SK-N-SH (cell line): ENCODE results near the gene SLC15A1. TPM values are rescaled to one million over a fixed set of nuclear protein-coding genes. Genes with fewer than 3 reads are reported as not detected.

Experiments used
- CTCF ChIA-PET: fragments of 300-600, 350-600 bp; formaldehyde crosslinking; extraction: SDS; loops from one replicate; lab custom pipeline; 2021; lab: Yijun Ruan, JAX
- POLR2A ChIA-PET: fragments of 350-600 bp; sonication (Branson Sonifier 250); formaldehyde crosslinking; extraction: SDS; loops from one replicate; lab custom pipeline; 2020; ENCODE audit warnings: antibody characterized with exemption, inconsistent platforms; lab: Yijun Ruan, JAX
- DNase-seq: peaks from one replicate; pipeline ENCODE4 v3.0.0; 2012
- H2AFZ ChIP-seq: fragments of 200-600 bp; sonication (generic); 2 replicates; pipeline ENCODE4 v1.8.1; 2016; ENCODE audit warnings: antibody characterized with exemption, mild to moderate bottlenecking, low read depth
- H3F3A ChIP-seq: fragments of 200-600 bp; sonication (generic); replicated peaks from 2 replicates; pipeline ENCODE3; 2016; ENCODE audit warnings: antibody characterized with exemption, mild to moderate bottlenecking; ENCODE audit not compliant: insufficient read depth
- H3K27ac ChIP-seq, 2 experiments: fragments of 200-500 bp in 1 of 2; fragments of 200-600 bp in 1 of 2; sonication (Bioruptor generic) in 1 of 2; sonication (generic), shearing (Covaris generic) in 1 of 2; 2 replicates each; pipeline versions ENCODE4 v1.5.1 to v1.6.1; 2014 to 2016; ENCODE audit warnings: low read depth in 2 of 2, inconsistent platforms in 1 of 2, low read length in 1 of 2, mild to moderate bottlenecking in 1 of 2, mixed read lengths in 1 of 2
- H3K27me3 ChIP-seq: fragments of 200-600 bp; sonication (generic), shearing (Covaris generic); 2 replicates; pipeline ENCODE4 v1.6.1; 2016; ENCODE audit warnings: mixed run types; ENCODE audit not compliant: insufficient read depth
- H3K36me3 ChIP-seq, 2 experiments: fragments of 200-500 bp in 1 of 2; fragments of 200-600 bp in 1 of 2; sonication (Bioruptor generic) in 1 of 2; sonication (generic) in 1 of 2; replicated peaks in 1 of 2; 2 replicates each; pipeline versions ENCODE3 to v1.5.1; 2014 to 2016; ENCODE audit warnings: low read length in 1 of 2, mild to moderate bottlenecking in 1 of 2; ENCODE audit not compliant: insufficient read depth in 2 of 2, control insufficient read depth in 1 of 2
- H3K4me1 ChIP-seq, 2 experiments: fragments of 200-500 bp in 1 of 2; fragments of 200-600 bp in 1 of 2; sonication (Bioruptor generic) in 1 of 2; sonication (generic), shearing (Covaris generic) in 1 of 2; 2 replicates each; pipeline versions ENCODE4 v1.5.1 to v1.6.1; 2014 to 2016; ENCODE audit warnings: low read depth in 1 of 2, low read length in 1 of 2, mixed run types in 1 of 2; ENCODE audit not compliant: insufficient read depth in 2 of 2, control insufficient read depth in 1 of 2
- H3K4me2 ChIP-seq: fragments of 200-600 bp; sonication (generic), shearing (Covaris generic); 2 replicates; pipeline ENCODE4 v1.6.1; 2017; ENCODE audit warnings: mixed run types
- H3K4me3 ChIP-seq, 2 experiments: fragments of 200-500 bp in 1 of 2; fragments of 200-600 bp in 1 of 2; sonication (Bioruptor generic) in 1 of 2; sonication (generic), shearing (Covaris generic) in 1 of 2; 2 replicates each; pipeline versions ENCODE4 v1.5.1 to v1.8.1; 2014 to 2016; ENCODE audit warnings: low read depth in 2 of 2, inconsistent platforms in 1 of 2, low read length in 1 of 2, mild to moderate bottlenecking in 1 of 2, mixed read lengths in 1 of 2, moderate library complexity in 1 of 2
- H3K79me2 ChIP-seq: fragments of 200-600 bp; sonication (generic); 2 replicates; pipeline ENCODE4 v1.8.1; 2017; ENCODE audit warnings: mild to moderate bottlenecking; ENCODE audit not compliant: insufficient read depth
- H3K9ac ChIP-seq: fragments of 200-600 bp; sonication (generic); 2 replicates; pipeline ENCODE4 v1.6.1; 2017; ENCODE audit warnings: mixed run types
- H3K9me2 ChIP-seq: fragments of 200-600 bp; sonication (generic); 2 replicates; pipeline ENCODE4 v1.6.1; 2017; ENCODE audit warnings: mixed run types
- H3K9me3 ChIP-seq: fragments of 200-600 bp; sonication (generic); 2 replicates; pipeline ENCODE4 v1.6.1; 2017; ENCODE audit warnings: mixed run types, mild to moderate bottlenecking, moderate library complexity
- H4K20me1 ChIP-seq: fragments of 200-600 bp; sonication (generic); 2 replicates; pipeline ENCODE4 v1.6.1; 2017; ENCODE audit warnings: mild to moderate bottlenecking, mixed run types; ENCODE audit not compliant: insufficient read depth
- CHD2 ChIP-seq: fragments of 150-350 bp; IDR thresholded peaks from 2 replicates; pipeline ENCODE4 v1.6.1; 2018; ENCODE audit warnings: low read length; ENCODE audit not compliant: partially characterized antibody
- FOSL2 ChIP-seq: IDR thresholded peaks from 2 replicates; pipeline ENCODE4 v1.4.0; 2012; ENCODE audit warnings: low read depth, mild to moderate bottlenecking, moderate library complexity, borderline replicate concordance
- FOXJ3 ChIP-seq: sonication (generic); formaldehyde crosslinking; IDR thresholded peaks from 2 replicates; pipeline ENCODE4 v1.5.1; 2020; ENCODE audit warnings: mild to moderate bottlenecking, missing genetic modification reagents
- MAX ChIP-seq: IDR thresholded peaks from 2 replicates; pipeline ENCODE4 v1.4.0; 2012; ENCODE audit warnings: low read depth
- MXI1 ChIP-seq: IDR thresholded peaks from 2 replicates; pipeline ENCODE4 v1.6.1; 2012; ENCODE audit warnings: mild to moderate bottlenecking, low read depth, low read length, improper control_type of control experiment
- REST ChIP-seq: IDR thresholded peaks from 2 replicates; pipeline ENCODE4 v1.6.1; 2012; ENCODE audit warnings: mild to moderate bottlenecking, low read depth, low read length, moderate library complexity
- SMC3 ChIP-seq: IDR thresholded peaks from 2 replicates; pipeline ENCODE4 v1.6.1; 2012; ENCODE audit warnings: low read depth, low read length, improper control_type of control experiment
- TAF1 ChIP-seq: IDR thresholded peaks from 2 replicates; pipeline ENCODE4 v1.6.1; 2012; ENCODE audit warnings: low read depth, mild to moderate bottlenecking, low read length, moderate library complexity, borderline replicate concordance
- YY1 ChIP-seq: IDR thresholded peaks from 2 replicates; pipeline ENCODE4 v1.4.0; 2012; ENCODE audit warnings: low read depth, mild to moderate bottlenecking
- WGBS: methylation state at CpG from one replicate; pipeline ENCODE4 v1.1.6; 2017; ENCODE audit warnings: low lambda C conversion rate; 5-methylcytosine and 5-hydroxymethylcytosine counted together
- polyA plus RNA-seq, 3 experiments: library from polyadenylated mRNA; depleted of rRNA; stranded (reverse); fragments of >200 nt; gene quantifications; 2 replicates each; pipeline ENCODE4 v1.2.3, GENCODE V29; 2012
- TF ChIP-seq, protein P1 (sequence below): IDR thresholded peaks from 2 replicates; pipeline ENCODE4; 2012

Gene SLC15A1
- polyA plus RNA-seq, 1 of the 3 experiments (the other 2 are of a cell fraction) = not detected

DNA sequence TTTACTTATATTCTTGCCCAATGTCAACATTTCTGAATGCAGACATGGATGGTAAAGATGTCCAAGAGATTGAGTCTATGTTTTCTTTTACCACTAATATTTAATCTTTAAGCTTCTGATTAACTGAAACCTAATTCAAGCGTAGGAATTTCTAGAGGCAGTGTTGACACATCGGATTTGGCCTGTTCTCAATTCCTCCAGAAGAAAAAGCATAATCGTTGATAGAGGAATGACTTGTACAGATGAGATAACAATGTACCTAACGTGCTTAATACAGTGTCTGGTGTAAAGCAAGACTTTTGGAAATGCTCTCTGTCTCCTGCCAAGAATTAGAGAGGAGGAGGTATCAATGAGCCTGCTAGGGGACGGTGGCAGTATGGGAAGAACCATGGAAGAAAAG, 35.2 kb downstream of the SLC15A1 start (continued):
- TF ChIP-seq REST = no peak
- no peak for TF ChIP-seq FOSL2
- no peak for TF ChIP-seq TAF1
- TF ChIP-seq MAX = no peak
- no peak for TF ChIP-seq MXI1

- ChIA-PET POLR2A (interaction anchor here (0.6 kb wide), 1 partner anchor 10 kb away, joined by 3 read pairs; no protein-coding TSS in a partner anchor), CTCF (no interaction called here)
- no peak overlapping the region for H2AFZ ChIP-seq
- H3K4me1 ChIP-seq = no peaks in the 10 kb centered on the region
- H3K79me2 ChIP-seq = no peaks in the 10 kb centered on the region
- no peaks in the 10 kb centered on the region for H3K36me3 ChIP-seq
- H3K4me2 ChIP-seq = no peak overlapping the region
- no peak overlapping the region for H3K4me3 ChIP-seq
- no peaks in the 10 kb centered on the region for H4K20me1 ChIP-seq
- TF ChIP-seq MXI1 (no peak), YY1 (no peak), CHD2 (no peak), TAF1 (no peak), SMC3 (no peak), FOXJ3 (CRISPR knock-in tag) (no peak), FOSL2 (no peak)
- TF ChIP-seq, protein P1, sequence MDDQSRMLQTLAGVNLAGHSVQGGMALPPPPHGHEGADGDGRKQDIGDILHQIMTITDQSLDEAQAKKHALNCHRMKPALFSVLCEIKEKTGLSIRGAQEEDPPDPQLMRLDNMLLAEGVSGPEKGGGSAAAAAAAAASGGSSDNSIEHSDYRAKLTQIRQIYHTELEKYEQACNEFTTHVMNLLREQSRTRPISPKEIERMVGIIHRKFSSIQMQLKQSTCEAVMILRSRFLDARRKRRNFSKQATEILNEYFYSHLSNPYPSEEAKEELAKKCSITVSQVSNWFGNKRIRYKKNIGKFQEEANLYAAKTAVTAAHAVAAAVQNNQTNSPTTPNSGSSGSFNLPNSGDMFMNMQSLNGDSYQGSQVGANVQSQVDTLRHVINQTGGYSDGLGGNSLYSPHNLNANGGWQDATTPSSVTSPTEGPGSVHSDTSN = no peak
- H3F3A ChIP-seq = no peaks in the 10 kb centered on the region
- no peak for DNase-seq
- no peaks in the 10 kb centered on the region for H3K9me3 ChIP-seq
- 91% methylated on average over 7 of the region's 7 CpGs for WGBS
- H3K9ac ChIP-seq = no peak overlapping the region
- no peaks in the 10 kb centered on the region; the same call in 1 of the 2 replicates for H3K27me3 ChIP-seq
- no peaks in the 10 kb centered on the region for H3K9me2 ChIP-seq
- no peak overlapping the region for H3K27ac ChIP-seq
Measured at GRCh38 chr13:98710521-98710920, 42.0 kb downstream of the SLC15A1 start.
